ENCODE data around the gene ZG16.

GRCh38 chr16:29821643-29822115 is 43.6 kb downstream of the ZG16 start:
- TF ChIP-seq CTCF (IDR thresholded peaks at IDR 0.05; ENCODE audit: borderline replicate concordance, extremely low read depth, low read length, poor library complexity, severe bottlenecking) (no peak), EZH2 (IDR thresholded peaks at IDR 0.05; ENCODE audit: borderline replicate concordance, low read depth, low read length, severe bottlenecking) (no peak)

All from DND-41 (cell line).